HG02938 (cell line): ENCODE measurements around the gene ARSG.
"Not testable (repeated sequence)": the region's sequence is repeated elsewhere in the genome, so short reads cannot be mapped to it uniquely, and the experiment has no call there.

Source experiments
- ATAC-seq: cut with Tn5 transposase; IDR thresholded peaks from one replicate; pipeline ENCODE4 v1.9.1; 2021; ENCODE audit warnings: mild to moderate bottlenecking, moderate library complexity; ENCODE audit not compliant: unreplicated experiment

Gene ARSG

DNA sequence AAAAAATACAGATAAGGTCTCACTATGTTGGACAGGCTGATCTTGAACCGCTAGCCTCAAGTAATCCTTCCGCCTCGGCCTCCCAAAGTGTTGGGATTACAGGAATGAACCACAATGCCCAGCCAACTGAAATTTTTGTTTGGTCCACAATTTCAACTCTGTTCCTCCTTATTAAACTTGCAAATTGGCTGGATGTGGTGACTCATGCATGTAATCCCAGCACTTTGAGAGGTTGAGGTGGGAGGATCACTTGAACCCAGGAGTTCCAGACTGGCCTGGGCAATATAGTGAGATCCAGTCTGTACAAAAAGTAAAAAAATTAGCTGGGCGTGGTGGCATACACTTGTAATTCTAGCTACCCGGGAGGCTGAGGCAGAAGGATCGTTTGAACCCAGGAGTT lies 13.4 kb downstream of the ARSG start:
- ATAC-seq: no peak

DNA sequence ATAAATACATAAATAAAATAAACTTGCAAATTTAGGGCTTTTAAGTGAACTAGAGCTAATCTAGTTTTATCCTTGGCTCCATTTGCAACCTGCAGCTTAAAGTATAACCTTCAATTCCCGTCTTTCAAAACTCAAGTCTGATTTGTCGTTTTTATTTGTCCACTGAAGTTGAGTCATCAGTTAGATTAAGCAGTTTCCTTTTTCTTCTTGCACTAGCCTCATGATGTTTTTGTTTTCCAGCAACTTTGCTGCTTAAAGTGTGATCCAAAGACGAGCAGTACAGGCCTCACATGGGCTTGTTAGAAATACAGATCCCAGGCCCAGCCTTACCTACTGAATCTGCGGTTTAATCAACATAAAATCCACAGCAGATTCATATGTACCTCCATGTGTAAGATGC lies 13.8 kb downstream of the ARSG start:
- no peak for ATAC-seq

DNA sequence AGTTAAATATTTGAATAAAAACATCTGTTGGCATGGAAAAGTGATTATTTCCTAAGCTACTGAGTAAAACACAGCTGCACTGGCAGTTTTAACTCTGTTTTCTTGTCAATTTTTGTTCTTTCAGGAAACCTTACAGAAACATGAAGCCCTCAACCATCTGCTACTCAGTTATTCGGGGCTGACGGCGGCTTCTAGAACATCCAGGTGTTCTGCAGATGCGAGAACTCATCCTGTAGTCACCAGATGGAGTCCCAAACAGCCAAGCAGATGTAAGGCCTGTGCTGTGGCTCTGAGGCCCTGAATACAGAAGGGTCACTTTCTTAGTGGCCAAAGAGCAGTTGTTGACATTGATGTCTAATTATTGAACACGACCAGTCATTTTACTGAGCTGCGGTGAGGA lies 15.5 kb downstream of the ARSG start:
- ATAC-seq: no peak

DNA sequence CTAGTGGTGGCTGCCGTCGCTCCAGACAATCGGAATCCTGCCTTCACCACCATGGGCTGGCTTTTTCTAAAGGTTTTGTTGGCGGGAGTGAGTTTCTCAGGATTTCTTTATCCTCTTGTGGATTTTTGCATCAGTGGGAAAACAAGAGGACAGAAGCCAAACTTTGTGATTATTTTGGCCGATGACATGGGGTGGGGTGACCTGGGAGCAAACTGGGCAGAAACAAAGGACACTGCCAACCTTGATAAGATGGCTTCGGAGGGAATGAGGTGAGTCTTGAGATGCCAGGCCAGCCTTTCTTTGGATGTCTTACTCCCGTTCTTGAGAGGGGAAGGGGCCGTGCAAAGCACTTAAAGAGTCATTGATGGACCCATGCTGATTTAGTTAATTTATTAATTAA lies 16.1 kb downstream of the ARSG start:
- no peak for ATAC-seq

DNA sequence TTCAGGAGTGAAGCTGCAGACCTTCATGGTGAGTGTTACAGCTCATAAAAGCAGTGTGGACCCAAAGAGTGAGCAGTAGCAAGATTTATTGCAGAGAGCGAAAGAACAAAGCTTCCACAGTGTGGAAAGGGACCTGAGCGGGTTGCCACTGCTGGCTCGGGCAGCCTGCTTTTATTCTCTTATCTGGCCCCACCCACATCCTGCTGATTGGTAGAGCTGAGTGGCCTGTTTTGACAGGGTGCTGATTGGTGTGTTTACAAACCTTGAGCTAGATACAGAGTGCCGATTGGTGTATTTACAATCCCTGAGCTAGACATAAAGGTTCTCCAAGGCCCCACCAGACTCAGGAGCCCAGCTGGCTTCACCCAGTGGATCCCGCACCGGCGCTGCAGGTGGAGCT lies 17.2 kb downstream of the ARSG start:
- ATAC-seq: not testable (repeated sequence)

DNA sequence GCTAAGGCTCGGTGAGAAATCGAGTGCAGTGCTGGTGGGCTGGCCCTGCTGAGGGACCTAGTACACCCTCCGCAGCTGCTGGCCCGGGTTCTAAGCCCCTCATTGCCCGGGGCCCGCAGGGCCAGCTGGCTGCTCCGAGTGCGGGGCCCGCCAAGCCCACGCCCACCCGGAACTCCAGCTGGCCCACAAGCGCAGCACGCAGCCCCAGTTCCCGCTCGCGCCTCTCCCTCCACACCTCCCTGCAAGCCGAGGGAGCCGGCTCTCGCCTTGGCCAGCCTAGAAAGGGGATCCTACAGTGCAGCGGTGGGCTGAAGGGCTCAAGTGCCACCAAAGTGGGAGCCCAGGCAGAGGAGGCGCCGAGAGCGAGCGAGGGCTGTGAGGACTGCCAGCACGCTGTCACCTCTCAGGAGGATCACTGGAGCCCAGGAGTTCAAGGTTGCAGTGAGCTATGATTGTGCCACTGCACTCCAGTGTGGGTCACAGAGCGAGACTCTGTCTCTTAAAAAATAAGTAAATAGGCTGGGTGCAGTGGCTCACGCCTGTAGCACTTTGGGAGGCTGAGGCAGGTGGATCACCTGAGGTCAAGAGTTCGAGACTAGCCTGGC lies 17.9 kb downstream of the ARSG start:
- not testable (repeated sequence) for ATAC-seq

DNA sequence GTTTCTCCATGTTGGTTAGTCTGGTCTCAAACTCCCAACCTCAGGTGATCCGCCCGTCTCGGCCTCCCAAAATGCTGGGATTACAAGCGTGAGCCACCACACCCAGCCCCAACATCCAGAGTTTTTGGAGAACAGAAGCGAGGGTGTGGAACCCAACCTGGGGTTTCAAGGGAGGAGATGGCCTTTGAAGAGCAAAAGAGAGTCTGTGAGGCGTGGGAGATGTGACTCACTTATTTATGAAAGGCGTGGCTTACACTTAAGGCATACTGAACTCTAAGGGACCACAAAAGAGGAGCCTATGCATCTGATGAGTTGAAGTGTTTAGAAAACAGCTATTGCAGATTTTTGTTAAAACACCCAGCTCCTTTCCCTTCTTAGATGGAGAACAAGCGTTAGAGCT lies 18.9 kb downstream of the ARSG start:
- no peak for ATAC-seq

DNA sequence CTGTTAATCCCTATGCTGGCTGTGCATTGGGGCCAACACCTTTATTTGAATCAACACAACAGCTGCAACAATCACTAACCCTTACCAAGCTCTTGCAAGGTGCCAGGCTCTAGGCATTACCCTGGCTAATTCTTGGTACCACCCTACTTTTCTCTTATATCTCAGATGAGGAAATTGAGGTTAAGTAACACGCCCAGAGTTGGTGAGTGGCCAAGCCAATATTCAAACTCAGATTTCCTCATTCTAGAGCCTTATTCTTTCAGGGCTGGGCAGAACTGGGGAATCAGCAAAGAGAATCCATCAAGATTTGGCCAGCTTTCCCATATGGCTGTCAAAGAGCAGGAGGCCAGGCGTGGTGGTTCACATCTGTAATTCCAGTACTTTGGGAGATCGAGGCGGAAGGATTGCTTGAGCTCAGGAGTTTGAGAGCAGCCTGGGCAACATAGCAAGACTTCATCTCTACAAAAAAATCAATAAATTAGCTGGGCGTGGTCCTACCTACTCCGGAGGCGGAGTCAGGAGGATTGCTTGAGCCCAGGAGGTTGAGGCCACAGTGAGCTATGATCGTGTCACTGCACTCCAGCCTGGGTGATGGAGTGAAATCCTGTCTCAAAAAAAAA lies 23.7 kb downstream of the ARSG start:
- no peak for ATAC-seq

DNA sequence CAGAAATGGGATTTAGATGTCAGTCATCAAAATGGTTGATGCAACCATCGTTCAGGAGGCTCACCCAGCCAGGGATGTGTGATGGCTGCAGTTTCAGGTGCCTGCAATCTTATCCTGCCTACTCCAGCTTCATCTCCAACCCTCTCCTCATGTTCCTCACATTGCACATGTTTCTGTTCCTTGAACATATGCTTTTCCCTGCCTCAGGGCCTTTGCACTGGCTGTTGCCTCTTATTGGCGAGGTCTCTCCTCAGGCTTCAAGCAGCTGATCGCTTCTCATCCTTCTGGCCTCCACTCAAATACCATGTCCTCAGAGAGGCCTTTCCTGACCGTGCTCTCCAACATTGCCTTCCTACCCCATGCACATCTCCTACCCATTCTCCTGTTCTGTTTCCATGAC lies 24.6 kb downstream of the ARSG start:
- ATAC-seq: no peak

DNA sequence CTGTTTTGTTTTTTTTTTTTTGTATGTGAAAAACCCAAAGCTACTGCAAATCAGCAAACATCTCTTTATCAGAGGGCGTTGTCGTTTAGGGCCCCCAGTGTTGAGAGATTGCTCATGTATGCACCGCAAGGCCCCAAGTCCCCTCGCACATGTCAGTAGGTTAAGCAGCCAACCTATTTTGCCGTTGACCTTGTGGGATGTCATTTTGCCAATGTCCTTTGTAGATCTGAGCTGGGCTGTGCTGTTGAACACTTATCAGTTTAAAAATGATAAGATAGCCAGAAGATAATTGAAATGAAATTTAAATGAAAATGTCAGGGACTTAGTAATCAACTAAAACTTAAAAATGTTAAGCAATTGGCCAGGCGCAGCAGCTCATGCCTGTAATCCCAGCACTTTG lies 26.2 kb downstream of the ARSG start:
- no peak for ATAC-seq

DNA sequence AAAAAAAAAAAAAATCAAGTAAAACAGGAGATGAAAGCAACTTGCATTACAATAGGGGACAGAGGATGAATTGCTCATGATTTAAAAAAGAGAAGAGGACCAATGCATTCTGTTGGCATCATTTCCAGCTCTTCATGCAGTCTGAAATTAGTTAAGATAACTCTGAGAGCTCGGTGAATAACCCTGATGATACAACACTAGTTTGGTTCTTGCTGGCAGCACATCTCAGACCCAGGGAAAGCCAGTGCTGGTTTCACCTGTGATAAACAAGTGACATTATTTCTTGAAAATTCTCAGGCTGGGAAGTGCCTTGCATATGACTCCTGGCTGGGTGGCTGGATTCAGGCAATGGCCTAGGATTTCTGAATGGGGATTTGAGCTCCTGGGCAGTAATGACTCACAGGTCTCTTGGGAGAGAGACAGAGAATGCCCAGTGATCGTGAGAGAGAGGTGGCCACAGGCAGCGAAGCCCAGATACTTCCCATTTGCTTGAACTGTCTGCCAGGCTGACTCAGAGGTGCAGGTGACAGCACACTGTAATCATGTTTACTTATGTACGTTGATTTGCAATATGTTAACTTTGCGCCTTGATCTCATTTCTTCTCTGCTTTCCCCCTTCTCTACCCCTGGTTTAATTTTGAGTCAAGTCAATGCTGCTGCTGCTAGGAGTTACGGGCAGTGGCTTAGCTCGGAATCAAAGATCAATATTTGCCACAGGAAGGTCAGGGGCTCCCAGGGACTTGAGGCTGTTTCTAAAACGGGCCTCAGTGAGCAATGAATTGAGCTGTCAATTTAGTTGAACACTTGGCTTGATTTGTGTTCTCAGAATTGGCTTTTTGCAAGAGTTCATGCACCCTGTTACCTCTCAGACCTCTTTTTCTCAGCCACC lies 27.1 kb downstream of the ARSG start:
- ATAC-seq: no peak

DNA sequence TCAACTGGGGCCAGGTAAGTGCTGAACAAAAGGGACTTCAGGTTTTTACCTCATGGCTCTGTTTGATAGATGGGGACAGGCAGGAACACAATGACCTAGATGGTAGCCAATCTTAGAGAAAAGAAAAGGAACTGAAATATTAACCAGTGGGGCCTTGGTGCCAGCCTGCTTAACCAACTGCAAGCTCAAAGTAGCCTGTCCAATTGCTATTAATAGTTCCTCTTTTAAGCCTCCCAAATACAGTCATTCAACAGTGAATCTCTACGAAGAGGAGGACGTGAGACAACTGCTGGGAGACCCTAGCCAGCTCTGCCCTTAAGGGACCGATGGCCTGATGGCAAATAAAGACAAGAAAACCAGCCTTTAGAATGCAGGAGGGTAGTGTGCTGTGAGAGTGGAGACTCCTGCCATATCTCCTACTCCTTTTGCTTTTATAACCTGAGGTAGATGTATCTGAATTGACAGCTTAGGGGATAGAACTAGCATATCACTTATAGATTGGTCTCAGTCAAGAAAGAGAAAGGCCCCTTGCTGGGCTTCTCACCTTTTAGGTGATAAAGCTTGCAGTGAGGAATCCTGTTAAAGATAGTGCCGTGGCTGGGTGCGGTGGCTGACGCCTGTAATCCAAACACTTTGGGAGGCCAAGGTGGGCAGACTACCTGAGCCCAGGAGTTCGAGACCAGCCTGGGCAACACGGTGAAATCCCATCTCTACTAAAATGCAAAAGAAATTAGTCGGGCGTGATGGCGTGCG lies 28.3 kb downstream of the ARSG start:
- no peak for ATAC-seq

DNA sequence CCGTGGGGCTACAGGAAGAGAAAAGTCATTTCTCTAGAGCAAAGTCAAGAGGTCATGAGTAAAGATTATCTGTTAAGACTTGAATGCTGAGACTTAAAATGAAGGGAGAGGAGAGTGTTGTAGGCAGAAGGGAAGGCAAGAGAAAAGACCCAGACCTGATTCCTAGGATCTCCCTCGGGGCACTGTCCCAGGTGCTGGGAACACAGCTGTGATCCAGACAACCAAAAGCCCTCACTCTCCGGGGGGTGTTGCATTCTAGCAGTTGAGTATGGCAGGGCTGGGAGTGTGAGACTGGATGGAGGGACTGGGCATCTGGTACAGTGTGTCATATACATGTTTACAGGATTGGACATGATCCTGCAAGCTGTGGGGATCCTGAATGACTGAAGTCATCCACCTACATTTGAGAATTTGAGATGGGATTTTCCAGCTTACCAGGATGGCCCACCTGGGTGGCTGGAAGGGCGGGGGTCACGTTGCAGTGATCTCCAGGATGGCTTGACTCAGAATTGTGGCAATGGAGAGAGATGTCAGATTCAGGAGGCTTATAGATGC lies 29.1 kb downstream of the ARSG start:
- ATAC-seq: no peak

DNA sequence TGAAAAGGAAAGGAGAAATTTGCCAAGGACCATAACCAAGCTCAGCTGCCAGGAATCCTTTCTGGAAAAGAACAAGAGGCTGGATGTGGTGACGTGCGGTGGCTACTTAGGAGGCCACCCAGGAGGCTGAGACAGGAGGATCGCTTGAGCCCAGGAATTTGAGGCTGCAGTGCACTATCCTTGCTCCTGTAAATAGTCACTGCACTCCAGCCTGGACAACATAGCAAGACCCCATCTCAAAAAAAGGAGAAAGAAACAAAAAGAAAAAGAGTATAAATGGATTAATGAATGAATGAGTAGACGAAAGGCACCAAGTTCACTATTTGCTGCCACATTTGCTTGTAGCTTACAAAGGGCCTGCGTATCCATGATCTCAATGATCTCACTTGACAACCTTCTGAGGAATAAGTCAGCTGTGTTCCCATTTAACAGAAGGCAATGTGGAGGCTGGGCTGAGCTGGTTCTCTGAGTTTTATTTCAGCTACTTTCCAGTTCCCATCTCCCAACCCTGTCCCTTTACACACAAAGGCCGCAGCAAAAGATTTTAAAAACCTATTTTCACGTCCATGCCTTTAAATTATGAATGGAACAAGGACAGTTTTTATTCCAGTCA lies 29.8 kb downstream of the ARSG start:
- ATAC-seq: no peak

DNA sequence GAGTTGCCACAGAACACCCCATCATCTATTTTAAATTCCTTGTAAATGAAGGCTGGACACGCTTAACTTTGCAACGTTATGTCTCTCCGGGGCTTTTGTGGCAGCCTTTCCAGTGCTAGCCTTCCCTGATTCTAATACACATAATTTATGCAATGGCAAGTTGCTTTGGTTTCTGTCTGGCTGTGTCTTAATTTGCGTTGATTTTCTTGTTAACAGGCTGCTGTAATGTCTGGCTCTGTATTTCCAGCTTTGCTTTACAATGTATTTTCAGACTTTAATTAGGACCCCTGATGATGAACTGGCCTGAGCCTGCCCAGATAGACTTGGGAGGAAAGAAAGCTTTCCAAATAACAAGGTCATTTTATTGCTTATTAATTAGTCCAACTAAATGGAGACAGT lies 30.3 kb downstream of the ARSG start:
- ATAC-seq: no peak

DNA sequence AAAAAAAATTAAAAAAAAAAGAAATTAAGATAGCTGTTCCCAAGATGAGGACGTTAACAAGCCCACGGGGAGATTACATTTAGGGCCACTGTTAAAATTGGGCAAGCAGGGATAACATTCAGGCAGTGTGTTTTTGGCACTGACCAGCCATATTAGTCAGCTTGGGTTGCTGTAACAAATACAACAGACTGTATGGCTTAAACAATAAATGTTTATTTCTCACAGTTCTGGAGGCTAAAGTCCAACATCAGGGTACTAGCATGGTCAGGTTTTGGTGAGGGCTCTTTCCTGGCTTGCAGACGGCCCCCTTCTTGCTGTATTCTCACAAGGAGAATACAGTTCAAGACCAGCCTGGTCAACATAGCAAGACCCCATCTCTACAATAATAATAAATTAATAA lies 31.3 kb downstream of the ARSG start:
- ATAC-seq: no peak

DNA sequence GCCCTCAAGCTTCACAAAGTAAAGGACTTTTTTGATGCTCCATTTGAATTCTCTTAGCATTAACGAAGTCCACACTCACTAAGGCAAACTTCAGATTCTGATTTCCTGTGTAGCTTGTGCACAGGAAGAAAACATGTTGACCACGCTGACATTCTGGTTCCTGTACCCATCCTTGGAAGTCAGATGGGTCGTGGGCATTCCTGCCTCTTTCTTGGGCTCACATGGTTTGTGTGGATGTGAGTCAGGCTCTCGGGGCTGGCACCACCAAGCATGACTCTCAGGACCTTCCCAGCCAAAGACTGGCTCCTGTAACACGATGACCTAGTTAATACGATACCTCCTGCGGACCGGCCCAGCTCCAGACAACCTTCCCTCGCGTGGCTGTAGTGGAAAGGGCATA lies 32.8 kb downstream of the ARSG start:
- ATAC-seq: no peak

DNA sequence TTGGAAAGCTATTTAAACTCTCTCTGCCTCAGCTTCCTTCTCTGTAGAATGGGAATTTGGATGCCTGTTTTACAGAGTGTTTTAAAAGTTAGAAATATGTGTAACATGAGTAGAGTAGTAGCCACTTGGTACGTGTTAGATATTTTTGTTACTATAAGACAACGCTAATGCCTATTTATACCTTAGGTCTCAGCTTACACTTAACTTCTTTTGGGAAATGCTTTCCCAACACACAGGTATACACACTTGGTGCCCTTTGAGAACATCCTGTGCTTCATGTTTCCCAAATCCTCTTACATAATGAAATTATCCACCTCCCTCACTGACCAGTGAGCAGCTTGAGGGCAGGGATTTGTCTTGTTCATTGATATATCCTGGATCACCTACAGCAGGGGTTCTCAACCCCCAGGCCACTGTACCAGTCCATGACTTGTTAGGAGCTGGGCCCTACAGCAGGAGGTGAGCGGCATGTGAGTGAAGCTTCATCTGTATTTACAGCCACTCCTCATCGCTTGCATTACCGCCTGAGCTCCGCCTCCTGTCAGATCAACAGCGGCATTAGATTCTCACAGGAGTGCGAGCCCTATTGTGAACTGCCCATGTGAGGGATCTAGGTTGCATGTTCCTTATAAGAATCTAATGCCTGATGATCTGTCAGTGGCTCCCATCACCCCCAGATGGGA lies 33.5 kb downstream of the ARSG start:
- no peak for ATAC-seq

DNA sequence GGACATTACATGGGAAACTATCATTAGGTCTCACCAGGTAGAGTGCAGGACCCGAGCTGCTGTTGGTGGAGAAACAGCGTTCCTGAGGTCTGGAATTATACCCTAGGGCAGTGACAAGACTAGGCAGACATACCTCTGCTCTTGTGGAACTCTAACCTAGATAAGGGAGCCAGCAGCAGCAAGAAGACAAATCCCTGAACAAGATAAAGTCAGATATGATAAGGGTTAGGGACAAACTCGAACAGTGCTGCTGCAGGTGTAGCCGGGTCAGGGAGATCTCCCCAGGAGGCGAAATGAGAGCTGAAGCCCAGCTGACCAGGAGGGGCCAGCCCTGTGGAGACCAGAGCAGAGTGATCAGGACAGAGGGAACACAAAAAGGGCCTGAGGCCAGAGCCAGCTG lies 34.7 kb downstream of the ARSG start:
- ATAC-seq: no peak

DNA sequence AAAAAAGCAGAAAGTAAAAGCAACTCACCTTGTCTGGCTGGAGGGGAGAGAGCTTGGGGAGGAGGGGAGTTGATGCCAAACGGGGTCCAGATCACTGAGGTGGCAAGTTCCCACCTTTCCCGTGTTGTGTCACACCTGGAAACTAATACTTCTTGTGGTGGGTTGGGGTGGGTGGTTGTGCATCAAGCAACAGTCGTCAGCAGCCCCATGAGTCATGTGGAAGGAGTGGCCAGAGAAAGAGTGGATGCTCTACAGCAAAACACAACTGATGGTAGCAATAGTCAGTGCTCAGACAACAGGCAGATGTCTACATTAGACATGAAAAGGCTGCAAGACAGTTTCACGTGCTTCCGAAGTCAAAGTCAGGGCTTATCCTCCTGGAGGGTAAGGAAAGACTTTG lies 35.4 kb downstream of the ARSG start:
- ATAC-seq: no peak
